Ishikawa (cell line): ENCODE measurements around the gene SCYGR2.

ENCODE experiments used
- CREB1 ChIP-seq: IDR thresholded peaks from 2 replicates; pipeline ENCODE4 v1.6.1; 2012; ENCODE audit warnings: low read depth
- FOXM1 ChIP-seq: IDR thresholded peaks from 2 replicates; pipeline ENCODE4 v1.6.1; 2012; ENCODE audit warnings: low read depth, borderline replicate concordance
- MAX ChIP-seq: IDR thresholded peaks from 2 replicates; pipeline ENCODE4 v1.6.1; 2012
- RAD21 ChIP-seq: IDR thresholded peaks from 2 replicates; pipeline ENCODE4 v1.6.1; 2012; ENCODE audit warnings: low read depth
- TCF12 ChIP-seq: IDR thresholded peaks from 2 replicates; pipeline ENCODE4 v1.6.1; 2012; ENCODE audit warnings: low read depth
- TEAD4 ChIP-seq: IDR thresholded peaks from 2 replicates; pipeline ENCODE4 v1.6.1; 2012

GRCh38 chr2:227614740-227615139 is 16.0 kb downstream of the SCYGR2 start, which contains the start of gene SCYGR3:
- TF ChIP-seq CREB1 (no peak), RAD21 (no peak), TCF12 (no peak), FOXM1 (no peak), TEAD4 (no peak), MAX (no peak)
